Muscle layer of duodenum (tissue), 2 donors: ENCODE measurements around the gene CFAP97D1.
A peak's percentile ranks its signal among the peaks of the same experiment; 100 is the strongest.

Source experiments
- H3K27ac ChIP-seq: one replicate; pipeline ENCODE4 v1.7.0; 2013; ENCODE audit warnings: mild to moderate bottlenecking, low read length
- H3K27me3 ChIP-seq: one replicate; pipeline ENCODE4 v1.7.0; 2013; ENCODE audit warnings: low read depth, mild to moderate bottlenecking, control low read depth, low read length
- H3K36me3 ChIP-seq, 2 donors: one replicate each; pipeline ENCODE4 v1.7.0; 2013; ENCODE audit warnings: low read length in 2 of 2, control low read depth in 1 of 2, mild to moderate bottlenecking in 1 of 2; ENCODE audit not compliant: insufficient read depth in 2 of 2, control insufficient read depth in 1 of 2
- H3K4me1 ChIP-seq, 2 donors: one replicate each; pipeline ENCODE4 v1.7.0; 2013; ENCODE audit warnings: low read length in 2 of 2, mild to moderate bottlenecking in 2 of 2, control low read depth in 1 of 2, moderate library complexity in 1 of 2; ENCODE audit not compliant: insufficient read depth in 2 of 2, control insufficient read depth in 1 of 2
- H3K4me3 ChIP-seq, 2 donors: one replicate each; pipeline ENCODE4 v1.7.0; 2013; ENCODE audit warnings: low read length in 2 of 2, low read depth in 1 of 2, mild to moderate bottlenecking in 1 of 2
- H3K9me3 ChIP-seq, 2 donors: one replicate each; pipeline ENCODE4 v1.7.0; 2013; ENCODE audit warnings: low read length in 2 of 2, control low read depth in 1 of 2, mild to moderate bottlenecking in 1 of 2; ENCODE audit not compliant: control insufficient read depth in 1 of 2
- donor health status: healthy.

CFAP97D1 gene

GRCh38 chr17:43814714-43815113, 34.5 kb downstream of the CFAP97D1 start:
- Histone ChIP-seq H3K4me1 (no peaks in the 10 kb centered on the region), H3K27me3 (no peaks in the 10 kb centered on the region)

GRCh38 chr17:43816336-43817320, 36.4 kb downstream of the CFAP97D1 start:
- no peaks in the 10 kb centered on the region for H3K27me3 ChIP-seq
- no peak overlapping the region for H3K4me3 ChIP-seq
- no peaks in the 10 kb centered on the region for H3K9me3 ChIP-seq
- H3K4me1 ChIP-seq: no peaks in the 10 kb centered on the region
- H3K27ac ChIP-seq: no peak overlapping the region
- no peaks in the 10 kb centered on the region for H3K36me3 ChIP-seq

More at GRCh38 chr17:43814714-43815113, 34.5 kb downstream of the CFAP97D1 start:
- no peak overlapping the region for H3K27ac ChIP-seq
- peaks cover 0 to 6% of the 10 kb centered on the region in 2 donors for H3K36me3 ChIP-seq
- H3K9me3 ChIP-seq: no peaks in the 10 kb centered on the region
- H3K4me3 ChIP-seq: no peak overlapping the region

- Histone ChIP-seq H3K27ac (no peak overlapping the region), H3K27me3 (no peaks in the 10 kb centered on the region), H3K4me1 (no peaks in the 10 kb centered on the region), H3K4me3 (no peak overlapping the region), H3K9me3 (no peaks in the 10 kb centered on the region), H3K36me3 (no peaks in the 10 kb centered on the region)
These were observed 37.6 kb downstream of the CFAP97D1 start for GRCh38 chr17:43817826-43818225.

- Histone ChIP-seq H3K27me3 (no peaks in the 10 kb centered on the region), H3K4me1 (no peaks in the 10 kb centered on the region), H3K4me3 (no peak overlapping the region), H3K36me3 (no peaks in the 10 kb centered on the region), H3K9me3 (no peaks in the 10 kb centered on the region), H3K27ac (no peak overlapping the region)
These were observed 38.7 kb downstream of the CFAP97D1 start for GRCh38 chr17:43818966-43819365.

- Histone ChIP-seq H3K36me3 (no peaks in the 10 kb centered on the region), H3K9me3 (no peaks in the 10 kb centered on the region), H3K4me1 (no peaks in the 10 kb centered on the region), H3K27me3 (no peaks in the 10 kb centered on the region), H3K4me3 (no peak overlapping the region), H3K27ac (no peak overlapping the region)
These were observed 40.5 kb downstream of the CFAP97D1 start for GRCh38 chr17:43820759-43821158.

- H3K9me3 ChIP-seq: no peaks in the 10 kb centered on the region
- H3K27ac ChIP-seq: peak overlapping the region; percentile 34
- peaks cover 0 to 6% of the 10 kb centered on the region in 2 donors for H3K36me3 ChIP-seq
- H3K4me1 ChIP-seq: no peaks in the 10 kb centered on the region
- H3K4me3 ChIP-seq: no peak overlapping the region
- no peaks in the 10 kb centered on the region for H3K27me3 ChIP-seq
These were observed 42.4 kb downstream of the CFAP97D1 start for GRCh38 chr17:43822570-43823190.

GRCh38 chr17:43823350-43824084, 43.3 kb downstream of the CFAP97D1 start:
- H3K27ac ChIP-seq: peak overlapping the region; percentile 34
- H3K9me3 ChIP-seq: no peaks in the 10 kb centered on the region
- peaks cover 0 to 6% of the 10 kb centered on the region in 2 donors for H3K36me3 ChIP-seq
- no peak overlapping the region for H3K4me3 ChIP-seq
- H3K27me3 ChIP-seq: no peaks in the 10 kb centered on the region
- no peaks in the 10 kb centered on the region for H3K4me1 ChIP-seq

- Histone ChIP-seq H3K27ac (no peak overlapping the region), H3K36me3 (peaks cover 8 to 12% of the 10 kb centered on the region in 2 donors), H3K4me3 (no peak overlapping the region), H3K27me3 (no peaks in the 10 kb centered on the region), H3K4me1 (no peaks in the 10 kb centered on the region), H3K9me3 (no peaks in the 10 kb centered on the region)
These were observed 45.3 kb downstream of the CFAP97D1 start for GRCh38 chr17:43825567-43825966.

- H3K4me1 ChIP-seq: no peaks in the 10 kb centered on the region
- H3K36me3 ChIP-seq: peaks cover 8 to 14% of the 10 kb centered on the region in 2 donors
- H3K4me3 ChIP-seq: no peak overlapping the region
- H3K27ac ChIP-seq: no peak overlapping the region
- no peaks in the 10 kb centered on the region for H3K9me3 ChIP-seq
- no peaks in the 10 kb centered on the region for H3K27me3 ChIP-seq
These were observed 46.0 kb downstream of the CFAP97D1 start for GRCh38 chr17:43826206-43826605.

- Histone ChIP-seq H3K36me3 (peaks cover 8 to 14% of the 10 kb centered on the region in 2 donors), H3K4me3 (no peak overlapping the region), H3K27me3 (no peaks in the 10 kb centered on the region), H3K4me1 (peaks cover 0 to 6% of the 10 kb centered on the region in 2 donors), H3K27ac (no peak overlapping the region), H3K9me3 (no peaks in the 10 kb centered on the region)
These were observed 47.4 kb downstream of the CFAP97D1 start for GRCh38 chr17:43827596-43827995.

GRCh38 chr17:43829738-43830137, 49.5 kb downstream of the CFAP97D1 start:
- Histone ChIP-seq H3K4me3 (no peak overlapping the region), H3K27me3 (no peaks in the 10 kb centered on the region), H3K36me3 (peaks cover 8 to 14% of the 10 kb centered on the region in 2 donors), H3K4me1 (peaks cover 0 to 15% of the 10 kb centered on the region in 2 donors), H3K9me3 (no peaks in the 10 kb centered on the region), H3K27ac (no peak overlapping the region)
